ENCODE measurements around the gene FGG. TPM values are rescaled to one million over a fixed set of nuclear protein-coding genes. Genes with fewer than 3 reads are reported as not detected.

The FGG gene
- total and polyA plus RNA-seq, 2 of the 13 experiments (the other 11 are each of a cell fraction or from before 2014, with no cell fraction given), result 1,037 to 2,423 TPM

- TF ChIP-seq ZNF10 (CRISPR knock-in tag; IDR thresholded peaks at IDR 0.05; ENCODE audit: borderline replicate concordance, low read depth), result no peak
- TF ChIP-seq PTBP1 (IDR thresholded peaks at IDR 0.05; ENCODE audit: low read depth, low read length, poor library complexity, severe bottlenecking), result no peak
- TF ChIP-seq ZBTB26 (CRISPR knock-in tag; IDR thresholded peaks at IDR 0.05; ENCODE audit: borderline replicate concordance), result no peak
- TF ChIP-seq GRHL1 (CRISPR knock-in tag; conservative IDR thresholded peaks at IDR 0.05), result no peak
- no peak for TF ChIP-seq SRSF1 (optimal IDR thresholded peaks at IDR 0.05; ENCODE audit: low read depth, low read length)
- TF ChIP-seq TOE1 (CRISPR knock-in tag; IDR thresholded peaks at IDR 0.05), result no peak
- TF ChIP-seq MTF1 (CRISPR knock-in tag; IDR thresholded peaks at IDR 0.05), result no peak
- TF ChIP-seq RAD51 (IDR thresholded peaks at IDR 0.05; ENCODE audit: borderline replicate concordance), result no peak
- no peak for TF ChIP-seq PHF21A (CRISPR knock-in tag; IDR thresholded peaks at IDR 0.05)
Measured at GRCh38 chr4:154615211-154615610, 2.8 kb upstream of the FGG start (continued).

GRCh38 chr4:154614306-154614705 is 1.9 kb upstream of the FGG start:
- Histone ChIP-seq H3K4me1 (ENCODE audit: insufficient read depth, low read length) (peaks cover 68% of the 10 kb centered on the region), H3K36me3 (replicated peaks in 1 of 2; ENCODE audit: control insufficient read depth in 1 of 2, insufficient read depth in 2 of 2, low read length in 2 of 2) (peaks cover 0 to 7% of the 10 kb centered on the region in 2 experiments; a peak in 3 of 5 replicates), H3K79me2 (ENCODE audit: insufficient read depth, low read length) (peaks cover 29% of the 10 kb centered on the region), H2AFZ (ENCODE audit: low read length) (no peak overlapping the region), H4K20me1 (ENCODE audit: insufficient read depth, low read length) (no peaks in the 10 kb centered on the region), H3K27me3 (ENCODE audit: control insufficient read depth in 1 of 2, insufficient read depth in 2 of 2, low read length in 2 of 2) (no peaks in the 10 kb centered on the region), H3K9ac (ENCODE audit: insufficient read depth, low read depth, low read length) (no peak overlapping the region), H3K9me3 (ENCODE audit: low read length) (no peaks in the 10 kb centered on the region), H3K27ac (ENCODE audit: extremely low read length, insufficient read depth, low read length) (no peak overlapping the region), H3K4me2 (ENCODE audit: low read depth, low read length) (no peak overlapping the region), H3K4me3 (replicated peaks in 1 of 3; ENCODE audit: insufficient read depth in 1 of 3, low read depth in 2 of 3, low read length in 3 of 3) (no peak overlapping the region)
- ChIA-PET CTCF (ENCODE audit: low intra/inter-chr PET ratio, low total read pairs) (no interaction called here), POLR2A (interaction anchor here (0.7 to 15.2 kb wide), 4 partner anchors 16 to 54 kb away, joined by 3 to 468 read pairs (median 98); partner anchors contain the start of gene FGA)
- BruUV-seq (replicated peaks), result no TSS peak
- no peak for ATAC-seq
- intact Hi-C loops (cut with micrococcal nuclease; ENCODE audit: unreplicated experiment) (no loop called here), in situ Hi-C loops (cut with HindIII; ENCODE audit: extremely low pct_ligation_motif_present, low pct_unique_long_range_greater_than_20kb) (no loop called here)
- no peak for DNase-seq (ENCODE audit: low spot score)
- no peak for FAIRE-seq
- TF ChIP-seq CTCF (CRISPR knock-in tag; IDR thresholded peaks at IDR 0.05) (no peak), ZNF710 (CRISPR knock-in tag; IDR thresholded peaks at IDR 0.05; ENCODE audit: borderline replicate concordance) (no peak), ZNF597 (CRISPR knock-in tag; IDR thresholded peaks at IDR 0.05) (no peak), TIGD3 (CRISPR knock-in tag; IDR thresholded peaks at IDR 0.05; ENCODE audit: borderline replicate concordance) (no peak), RAD21 (CRISPR knock-in tag; IDR thresholded peaks at IDR 0.05) (no peak)

Measured in HepG2 (cell line).